HG03139 (cell line): ENCODE measurements around the gene IGF2BP2.
"Not testable (repeated sequence)": the region's sequence is repeated elsewhere in the genome, so short reads cannot be mapped to it uniquely, and the experiment has no call there.

Source experiments
- ATAC-seq: cut with Tn5 transposase; IDR thresholded peaks from one replicate; pipeline ENCODE4 v1.9.1; 2021; ENCODE audit not compliant: unreplicated experiment

The IGF2BP2 gene

GRCh38 chr3:185807445-185808068 is 17.3 kb downstream of the IGF2BP2 start:
- no peak for ATAC-seq

GRCh38 chr3:185798831-185799110 is 26.1 kb downstream of the IGF2BP2 start:
- not testable (repeated sequence) for ATAC-seq

- no peak for ATAC-seq
These were observed 26.6 kb downstream of the IGF2BP2 start for GRCh38 chr3:185797993-185798830.

- ATAC-seq = no peak
These were observed 27.5 kb downstream of the IGF2BP2 start for GRCh38 chr3:185797108-185797881.

- ATAC-seq = no peak
These were observed 28.3 kb downstream of the IGF2BP2 start for GRCh38 chr3:185796431-185797107.

GRCh38 chr3:185793381-185793780 is 31.5 kb downstream of the IGF2BP2 start:
- no peak for ATAC-seq

- no peak for ATAC-seq
These were observed 31.9 kb downstream of the IGF2BP2 start for GRCh38 chr3:185792955-185793354.

- ATAC-seq = no peak
These were observed 34.7 kb downstream of the IGF2BP2 start for GRCh38 chr3:185789891-185790830.

- ATAC-seq = no peak
These were observed 35.7 kb downstream of the IGF2BP2 start for GRCh38 chr3:185789134-185789533.

GRCh38 chr3:185788292-185788691 is 36.5 kb downstream of the IGF2BP2 start:
- ATAC-seq = no peak

- no peak for ATAC-seq
These were observed 37.6 kb downstream of the IGF2BP2 start for GRCh38 chr3:185786956-185787877.

GRCh38 chr3:185786258-185786657 is 38.6 kb downstream of the IGF2BP2 start:
- not testable (repeated sequence) for ATAC-seq

GRCh38 chr3:185784317-185784716 is 40.5 kb downstream of the IGF2BP2 start:
- no peak for ATAC-seq

GRCh38 chr3:185781759-185782158 is 43.1 kb downstream of the IGF2BP2 start:
- no peak for ATAC-seq

GRCh38 chr3:185779461-185779860 is 45.4 kb downstream of the IGF2BP2 start:
- no peak for ATAC-seq

GRCh38 chr3:185778821-185779220 is 46.0 kb downstream of the IGF2BP2 start:
- ATAC-seq = no peak

GRCh38 chr3:185778094-185778493 is 46.7 kb downstream of the IGF2BP2 start:
- no peak for ATAC-seq

GRCh38 chr3:185770109-185770508 is 54.7 kb downstream of the IGF2BP2 start:
- no peak for ATAC-seq

GRCh38 chr3:185768578-185768982 is 56.3 kb downstream of the IGF2BP2 start:
- not testable (repeated sequence) for ATAC-seq
